Measurements from ENCODE around the gene KBTBD2.
"Not testable (repeated sequence)": the region's sequence is repeated elsewhere in the genome, so short reads cannot be mapped to it uniquely, and the experiment has no call there.

The KBTBD2 gene

GRCh38 chr7:32891043-32891799, at the start of gene KBTBD2:
KBTBD2 (minus strand) TSS chr7:32891760; CDS start chr7:32879604, 12,156 bp downstream.
- DNase-seq (ENCODE audit: low spot score): peak; percentile 66

- no peak for DNase-seq (ENCODE audit: low spot score)
Measured at GRCh38 chr7:32941181-32941580, 49.6 kb upstream of the KBTBD2 start.

- DNase-seq (ENCODE audit: low spot score): peak; percentile 50
Measured at GRCh38 chr7:32937344-32938174, 46.0 kb upstream of the KBTBD2 start.

GRCh38 chr7:32936689-32937088, 45.1 kb upstream of the KBTBD2 start:
- no peak for DNase-seq (ENCODE audit: low spot score)

- DNase-seq (ENCODE audit: low spot score): no peak
Measured at GRCh38 chr7:32935558-32935957, 44.0 kb upstream of the KBTBD2 start.

GRCh38 chr7:32930378-32930777, 38.8 kb upstream of the KBTBD2 start:
- DNase-seq (ENCODE audit: low spot score): no peak

- DNase-seq (ENCODE audit: low spot score): no peak
Measured at GRCh38 chr7:32929430-32930143, 38.0 kb upstream of the KBTBD2 start.

GRCh38 chr7:32928785-32929298, 37.3 kb upstream of the KBTBD2 start:
- DNase-seq (ENCODE audit: low spot score): no peak

GRCh38 chr7:32921896-32922295, 30.3 kb upstream of the KBTBD2 start:
- DNase-seq (ENCODE audit: low spot score): no peak

- not testable (repeated sequence) for DNase-seq (ENCODE audit: low spot score)
Measured at GRCh38 chr7:32916994-32917393, 25.4 kb upstream of the KBTBD2 start.

GRCh38 chr7:32916006-32916405, 24.4 kb upstream of the KBTBD2 start:
- no peak for DNase-seq (ENCODE audit: low spot score)

GRCh38 chr7:32915041-32915536, 23.5 kb upstream of the KBTBD2 start:
- DNase-seq (ENCODE audit: low spot score): no peak

- DNase-seq (ENCODE audit: low spot score): no peak
Measured at GRCh38 chr7:32914184-32914583, 22.6 kb upstream of the KBTBD2 start.

- no peak for DNase-seq (ENCODE audit: low spot score)
Measured at GRCh38 chr7:32910195-32910594, 18.6 kb upstream of the KBTBD2 start.

- peak; percentile 83 for DNase-seq (ENCODE audit: low spot score)
Measured at GRCh38 chr7:32905175-32905662, 13.7 kb upstream of the KBTBD2 start.

- no peak for DNase-seq (ENCODE audit: low spot score)
Measured at GRCh38 chr7:32901629-32902028, 10.1 kb upstream of the KBTBD2 start.

- no peak for DNase-seq (ENCODE audit: low spot score)
Measured at GRCh38 chr7:32900433-32900995, 9.0 kb upstream of the KBTBD2 start.

- DNase-seq (ENCODE audit: low spot score): not testable (repeated sequence)
Measured at GRCh38 chr7:32897376-32897775, 5.8 kb upstream of the KBTBD2 start.

GRCh38 chr7:32896564-32897347, 5.2 kb upstream of the KBTBD2 start:
- no peak for DNase-seq (ENCODE audit: low spot score)

GRCh38 chr7:32894171-32894570, 2.6 kb upstream of the KBTBD2 start:
- no peak for DNase-seq (ENCODE audit: low spot score)

- no peak for DNase-seq (ENCODE audit: low spot score)
Measured at GRCh38 chr7:32893722-32894121, 2.2 kb upstream of the KBTBD2 start.
